Measurements from ENCODE around the gene NHERF1.

GRCh38 chr17:74771319-74771914 is 23.0 kb downstream of the NHERF1 start:
- TF ChIP-seq CTCF (IDR thresholded peaks at IDR 0.05; ENCODE audit: low read length) (no peak), EZH2 (IDR thresholded peaks at IDR 0.05; ENCODE audit: borderline replicate concordance, low read length) (no peak)

Data from OCI-LY1 (cell line).